NCI-H526 (cell line): Measurements from ENCODE around the gene ERCC6L2.

Experiments used
- DNase-seq, 2 experiments: peaks; one replicate each; lab custom pipeline; 2025; lab: John Stamatoyannopoulos, UW

The ERCC6L2 gene

DNA sequence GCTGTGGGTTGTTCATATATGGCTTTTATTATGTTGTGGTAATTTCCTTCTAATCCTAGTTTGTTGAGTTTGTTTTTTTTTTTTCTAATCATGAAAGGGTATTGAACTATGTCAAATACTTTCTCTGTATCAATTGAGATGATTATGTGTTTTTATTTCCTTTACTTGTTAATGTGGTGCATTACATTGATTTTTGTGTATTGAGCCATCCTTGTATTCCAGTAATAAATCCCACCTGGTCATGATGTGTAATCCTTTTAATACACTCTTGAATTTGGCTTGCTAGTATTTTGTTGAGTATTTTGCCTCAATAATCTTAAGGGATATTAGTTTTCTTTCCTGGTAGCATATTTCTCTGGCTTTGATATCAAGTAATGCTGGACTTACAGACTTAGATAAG, 13.1 kb upstream of the ERCC6L2 start:
- no peak for DNase-seq

DNA sequence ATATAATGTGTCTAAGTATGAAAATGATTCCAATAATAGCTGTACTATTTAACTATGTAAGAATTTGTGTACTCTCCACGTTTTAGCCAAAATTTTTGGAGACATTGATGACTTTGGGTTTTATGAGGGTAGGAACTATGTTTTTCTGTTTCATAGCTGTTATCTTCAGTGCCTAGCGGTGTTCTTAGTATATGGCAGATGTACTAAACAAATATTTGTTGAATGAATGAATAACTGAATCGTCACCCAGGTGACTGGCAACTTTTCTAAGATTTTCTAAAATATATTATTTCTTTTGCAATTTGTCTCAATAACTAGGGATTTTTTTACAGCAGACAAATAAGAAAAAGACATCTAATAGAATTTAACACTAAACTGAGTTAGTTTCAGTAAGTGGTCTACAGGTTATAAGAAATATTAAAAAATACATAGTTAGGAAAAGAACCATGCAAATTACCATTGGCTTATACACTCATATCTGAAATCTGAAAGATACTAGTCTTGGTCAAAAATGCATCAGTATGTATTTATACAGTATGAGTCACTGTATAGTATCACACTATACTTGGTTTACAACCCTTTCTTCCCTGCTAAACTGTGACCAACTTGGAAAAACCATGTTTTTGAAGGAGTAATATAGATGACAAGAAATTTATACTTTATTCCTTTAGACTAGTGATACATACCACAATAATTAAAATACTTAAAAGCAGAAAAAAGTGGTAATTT, 10.5 kb upstream of the ERCC6L2 start:
- no peak for DNase-seq

DNA sequence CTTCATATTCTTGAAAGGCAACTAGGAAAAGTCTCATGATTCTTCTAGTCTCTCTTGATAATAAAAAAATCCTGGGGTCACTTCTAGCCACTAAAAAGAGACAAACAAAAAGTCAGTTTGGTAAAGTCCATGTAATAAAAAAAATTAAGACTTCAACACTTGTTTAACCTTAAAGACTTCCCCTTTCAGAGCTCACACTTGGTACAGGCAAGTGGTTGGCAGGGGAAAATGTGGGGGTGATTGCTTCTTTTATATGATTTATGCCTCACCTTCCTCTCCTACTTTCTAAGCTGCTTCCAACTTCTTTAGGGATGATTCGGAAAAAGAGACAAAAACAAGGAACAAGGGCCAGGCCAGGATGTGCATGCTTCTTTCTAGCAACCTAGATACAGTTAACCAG, 5.1 kb upstream of the ERCC6L2 start:
- DNase-seq = no peak

DNA sequence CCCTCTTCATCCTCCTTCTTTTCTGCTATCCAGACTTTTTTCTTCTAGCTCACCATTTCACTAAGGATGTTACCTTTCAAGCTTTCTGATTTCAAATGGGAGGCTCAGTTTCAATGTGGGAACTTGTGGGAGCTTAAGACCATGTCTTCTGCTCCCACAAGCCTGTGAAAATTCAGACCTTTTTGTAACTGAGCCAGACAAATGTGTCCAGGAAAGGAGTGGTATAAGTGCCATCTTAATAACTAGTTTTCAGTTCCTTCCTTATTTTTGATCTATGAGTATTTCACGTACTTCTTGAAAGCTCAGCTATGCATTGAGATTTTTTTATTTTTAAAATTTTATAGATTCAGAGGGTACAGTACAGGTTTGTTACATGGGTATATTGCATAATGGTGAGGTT, 4.6 kb upstream of the ERCC6L2 start:
- DNase-seq = no peak

DNA sequence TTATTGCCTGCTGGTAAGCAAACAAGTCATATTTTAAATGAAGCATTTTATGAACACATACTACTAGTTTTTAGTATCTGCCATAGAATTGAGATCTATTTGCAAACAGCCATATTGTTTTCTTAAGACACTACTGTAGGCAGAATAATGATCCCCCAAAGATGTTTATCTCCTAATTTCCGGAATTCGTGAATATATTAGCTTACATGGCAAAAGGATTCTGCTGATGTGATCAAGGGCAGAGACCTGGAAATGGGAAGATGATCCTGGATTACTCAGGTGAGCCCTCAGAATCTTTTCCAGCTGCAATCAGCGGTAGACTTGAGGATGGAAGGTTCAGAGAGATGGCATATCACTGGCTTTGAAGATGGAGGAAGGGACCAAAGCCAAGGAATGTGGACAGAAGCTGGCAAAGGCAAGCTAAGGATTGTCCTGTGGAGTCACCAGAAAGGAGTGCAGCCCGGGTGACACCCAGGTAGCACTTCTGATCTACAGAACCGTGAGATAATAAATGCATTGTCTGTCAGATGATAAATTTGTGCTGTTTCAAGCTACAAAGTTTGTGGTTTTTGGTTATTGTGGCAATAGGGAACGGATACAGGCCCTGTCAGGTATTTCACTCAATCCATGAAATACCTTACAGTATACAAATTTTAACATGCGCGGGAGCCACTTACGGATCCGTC, 1.0 kb upstream of the ERCC6L2 start:
- DNase-seq = peak in 1 of 2 experiments; percentile 17

GRCh38 chr9:95874989-95875304, 544 bp upstream of the ERCC6L2 start:
- DNase-seq = peak in 1 of 2 experiments; percentile 46

DNA sequence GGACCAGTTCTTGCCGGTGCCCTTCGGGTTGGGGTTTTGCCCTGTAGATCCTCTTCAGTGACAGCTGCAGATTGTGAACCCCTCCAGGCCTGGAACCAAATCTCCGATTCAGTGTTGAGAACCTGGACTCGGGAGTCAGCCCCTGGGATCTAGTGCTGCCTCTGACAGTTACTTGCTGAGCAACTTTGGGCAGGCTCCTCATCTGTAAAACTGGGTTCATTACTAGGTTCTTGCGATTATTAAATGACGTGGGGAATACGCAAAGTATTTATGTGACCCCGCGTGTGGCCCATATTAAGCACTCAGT, 600 bp downstream of the ERCC6L2 start:
- no peak for DNase-seq

DNA sequence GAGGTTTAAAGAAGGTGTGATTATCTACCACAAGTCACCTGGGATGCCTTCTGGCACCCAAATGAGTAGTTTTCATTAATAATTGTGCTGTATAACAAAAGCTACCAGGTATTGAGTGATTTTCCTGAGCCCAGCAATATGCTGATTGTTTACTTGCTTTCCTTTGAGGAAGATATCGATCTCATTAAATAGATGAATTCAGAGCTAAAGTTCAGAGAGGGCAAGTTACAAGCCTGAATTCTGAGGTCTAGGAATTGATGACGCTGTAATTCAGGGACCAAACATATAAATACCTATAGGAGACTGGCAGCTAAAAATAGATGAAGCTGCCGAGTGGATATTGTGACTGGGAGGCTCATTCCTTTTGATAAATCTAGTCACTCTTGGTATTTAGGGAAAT, 1.1 kb downstream of the ERCC6L2 start:
- DNase-seq = peak in 1 of 2 experiments; percentile 7

- DNase-seq = no peak
Observed at GRCh38 chr9:95877984-95878383, 2.5 kb downstream of the ERCC6L2 start.

DNA sequence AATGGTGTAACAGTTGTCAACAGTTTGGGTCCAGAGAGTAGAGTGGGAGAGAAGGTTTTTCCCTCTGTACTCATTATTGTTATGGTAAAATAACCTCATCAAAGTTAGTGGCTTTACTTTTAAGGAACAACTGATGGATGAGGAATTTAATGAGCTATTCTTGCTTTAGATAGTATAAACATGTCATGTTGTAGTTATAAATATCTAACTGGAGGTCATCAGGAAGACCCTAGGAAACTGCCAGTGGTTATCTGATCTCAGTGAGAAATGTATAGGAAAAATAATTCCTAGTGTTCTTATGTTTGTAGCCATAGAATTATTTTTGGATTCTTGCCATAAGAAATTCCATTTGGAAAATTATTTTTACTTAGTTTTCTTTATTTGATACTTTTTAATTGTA, 4.1 kb downstream of the ERCC6L2 start:
- DNase-seq = no peak

DNA sequence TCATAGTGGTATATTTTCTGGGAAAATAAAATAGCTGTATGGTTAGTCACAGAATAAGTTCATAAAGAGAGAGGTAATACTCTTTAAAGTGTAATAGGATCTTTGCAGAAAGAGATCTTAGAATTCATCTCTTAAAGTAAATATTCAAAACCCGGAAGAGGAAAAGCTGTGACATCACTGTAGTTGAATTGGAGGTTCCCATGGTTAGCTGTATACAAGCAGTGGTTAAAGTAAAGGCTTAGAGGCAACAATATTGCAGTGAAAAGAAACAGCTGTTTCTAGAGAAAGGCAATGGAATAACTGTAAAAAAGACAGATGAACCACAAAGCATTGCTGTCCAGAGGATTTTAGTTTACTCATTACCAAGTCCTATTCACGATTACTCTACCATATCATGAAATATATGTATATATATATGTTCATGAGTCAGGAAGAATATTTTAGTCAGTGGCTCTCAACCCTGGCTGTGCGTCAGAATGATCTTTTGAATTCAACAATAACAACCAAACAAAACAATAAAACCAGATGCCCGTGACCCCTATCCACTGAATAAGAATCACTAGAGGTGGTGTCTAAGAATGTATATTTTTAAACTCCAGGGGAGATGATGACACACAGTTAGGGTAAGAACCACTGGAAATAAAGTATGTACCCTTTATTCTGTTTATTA, 4.7 kb downstream of the ERCC6L2 start:
- DNase-seq = no peak

- no peak for DNase-seq
Observed at GRCh38 chr9:95887926-95888497, 12.5 kb downstream of the ERCC6L2 start.

DNA sequence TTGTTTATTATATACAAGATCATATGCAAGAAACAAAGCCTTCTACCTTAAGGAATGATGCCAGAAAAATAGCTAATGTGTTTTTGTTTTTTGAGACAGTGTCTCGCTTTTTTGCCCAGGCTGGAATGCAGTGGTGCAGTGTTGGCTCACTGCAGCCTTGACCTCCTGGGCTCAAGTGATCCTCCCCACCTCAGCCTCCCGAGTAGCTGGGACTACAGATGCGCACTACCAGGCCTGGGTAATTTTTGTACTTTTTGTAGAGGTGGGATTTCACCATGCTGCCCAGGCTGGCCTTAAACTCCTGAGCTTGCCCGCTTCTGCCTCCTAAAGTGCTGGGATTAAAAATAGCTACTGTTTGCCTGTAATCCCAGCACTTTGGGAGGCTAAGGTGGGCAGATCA, 15.1 kb downstream of the ERCC6L2 start:
- DNase-seq = no peak

DNA sequence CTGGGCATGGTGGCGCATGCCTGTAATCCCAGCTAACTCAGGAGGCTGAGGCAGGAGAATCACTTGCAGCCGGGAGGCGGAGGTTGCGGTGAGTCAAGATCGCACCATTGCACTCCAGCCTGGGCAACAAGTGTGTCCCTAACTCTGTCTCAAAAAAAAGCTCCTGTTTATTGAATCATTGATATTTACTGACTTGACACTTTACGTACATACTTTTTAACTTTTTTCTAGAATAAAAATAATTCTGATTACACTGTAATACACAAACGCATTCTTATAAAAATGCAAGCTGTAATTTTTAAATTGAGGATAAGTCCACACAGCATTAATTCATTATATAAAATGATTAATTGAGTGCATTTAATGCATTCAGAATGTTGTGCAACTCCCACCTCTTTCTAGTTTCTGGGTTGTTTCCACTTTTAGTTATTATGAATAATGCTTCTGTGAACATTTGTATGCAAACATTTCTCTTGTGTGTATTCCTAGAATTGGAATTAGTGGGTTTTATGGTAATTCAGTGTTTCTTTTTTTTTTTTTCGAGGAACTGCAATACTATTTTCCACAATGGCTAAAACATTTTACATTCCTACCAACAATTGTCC, 15.7 kb downstream of the ERCC6L2 start:
- no peak for DNase-seq

- no peak for DNase-seq
Observed at GRCh38 chr9:95892690-95893089, 17.2 kb downstream of the ERCC6L2 start.

- no peak for DNase-seq
Observed at GRCh38 chr9:95896580-95896979, 21.1 kb downstream of the ERCC6L2 start.

- DNase-seq = no peak
Observed at GRCh38 chr9:95901506-95901905, 26.0 kb downstream of the ERCC6L2 start.

DNA sequence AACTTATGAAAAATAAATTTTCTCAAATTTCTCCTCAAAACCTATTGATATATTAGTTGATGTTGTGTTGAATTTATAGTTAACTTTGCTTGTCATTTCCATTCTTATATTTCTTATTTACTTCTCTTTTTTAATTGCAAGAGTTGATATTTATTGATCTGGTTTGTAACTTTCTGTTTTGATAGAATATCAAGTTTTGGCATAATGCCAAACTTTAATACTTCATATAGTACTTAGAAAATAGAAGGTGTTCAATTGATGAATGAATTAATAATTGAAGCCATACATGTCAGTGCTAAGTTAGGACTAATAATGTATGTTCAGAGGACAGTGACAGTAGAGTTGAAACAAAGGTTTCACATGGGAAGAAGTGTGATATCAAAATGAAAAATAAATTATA, 27.9 kb downstream of the ERCC6L2 start:
- no peak for DNase-seq

GRCh38 chr9:95907794-95908193, 32.3 kb downstream of the ERCC6L2 start:
- no peak for DNase-seq

GRCh38 chr9:95910023-95910707, 34.7 kb downstream of the ERCC6L2 start:
- DNase-seq = no peak

DNA sequence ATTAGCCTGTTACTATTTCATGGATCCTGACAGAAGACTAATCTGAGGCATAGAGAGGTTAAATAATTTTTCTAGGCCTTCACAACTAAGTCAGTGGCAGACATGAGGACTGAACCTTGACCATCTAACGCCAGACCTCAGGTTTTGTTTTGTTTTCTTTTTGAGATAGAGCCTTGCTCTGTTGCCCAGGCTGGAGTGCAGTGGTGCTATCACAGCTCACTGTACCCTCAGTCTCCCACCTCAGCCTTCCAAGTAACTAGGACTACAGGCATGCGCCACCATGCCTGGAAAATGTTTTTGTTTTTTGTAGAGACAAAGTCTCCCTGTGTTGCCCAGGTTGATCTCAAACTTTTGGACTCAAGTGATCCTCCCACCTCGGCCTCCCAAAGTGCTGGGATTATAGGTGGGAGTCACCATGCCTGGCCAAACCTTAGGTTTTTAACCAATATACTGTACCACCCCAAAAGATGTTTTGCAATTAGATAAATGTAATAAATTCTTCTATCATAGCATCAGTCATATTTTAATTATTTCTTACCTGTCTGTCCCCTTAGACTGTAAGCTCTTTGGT, 35.4 kb downstream of the ERCC6L2 start:
- DNase-seq = no peak

- DNase-seq = no peak
Observed at GRCh38 chr9:95912773-95913172, 37.3 kb downstream of the ERCC6L2 start.
